Measurements from ENCODE around the gene GLIPR2.
"Not testable (repeated sequence)": the region's sequence is repeated elsewhere in the genome, so short reads cannot be mapped to it uniquely, and the experiment has no call there.

Gene GLIPR2

GRCh38 chr9:36123515-36123914 lies 13.0 kb upstream of the GLIPR2 start:
- no peak for DNase-seq (ENCODE audit: low read depth)

- no peak for DNase-seq (ENCODE audit: low read depth)
Measured at GRCh38 chr9:36125062-36125855, 11.3 kb upstream of the GLIPR2 start.

- DNase-seq (ENCODE audit: low read depth): no peak
Measured at GRCh38 chr9:36126016-36126730, 10.4 kb upstream of the GLIPR2 start.

- DNase-seq (ENCODE audit: low read depth): no peak
Measured at GRCh38 chr9:36127652-36128244, 8.8 kb upstream of the GLIPR2 start.

GRCh38 chr9:36128349-36128748 lies 8.2 kb upstream of the GLIPR2 start:
- DNase-seq (ENCODE audit: low read depth): no peak

- no peak for DNase-seq (ENCODE audit: low read depth)
Measured at GRCh38 chr9:36129139-36129538, 7.4 kb upstream of the GLIPR2 start.

- not testable (repeated sequence) for DNase-seq (ENCODE audit: low read depth)
Measured at GRCh38 chr9:36131666-36132065, 4.9 kb upstream of the GLIPR2 start.

- DNase-seq (ENCODE audit: low read depth): no peak
Measured at GRCh38 chr9:36132086-36132485, 4.4 kb upstream of the GLIPR2 start.

- no peak for DNase-seq (ENCODE audit: low read depth)
Measured at GRCh38 chr9:36134761-36135505, 1.6 kb upstream of the GLIPR2 start.

- no peak for DNase-seq (ENCODE audit: low read depth)
Measured at GRCh38 chr9:36135741-36136271, 727 bp upstream of the GLIPR2 start.

GRCh38 chr9:36136894-36137391 lies 410 bp downstream of the GLIPR2 start:
- DNase-seq (ENCODE audit: low read depth): no peak

GRCh38 chr9:36137392-36138004 lies 965 bp downstream of the GLIPR2 start:
- no peak for DNase-seq (ENCODE audit: low read depth)

- no peak for DNase-seq (ENCODE audit: low read depth)
Measured at GRCh38 chr9:36138496-36138895, 2.0 kb downstream of the GLIPR2 start.

- no peak for DNase-seq (ENCODE audit: low read depth)
Measured at GRCh38 chr9:36138901-36139300, 2.4 kb downstream of the GLIPR2 start.

- DNase-seq (ENCODE audit: low read depth): no peak
Measured at GRCh38 chr9:36140086-36141084, 3.9 kb downstream of the GLIPR2 start.

GRCh38 chr9:36141288-36141687 lies 4.8 kb downstream of the GLIPR2 start:
- DNase-seq (ENCODE audit: low read depth): no peak

GRCh38 chr9:36141761-36142160 lies 5.2 kb downstream of the GLIPR2 start:
- no peak for DNase-seq (ENCODE audit: low read depth)

GRCh38 chr9:36142510-36143244 lies 6.1 kb downstream of the GLIPR2 start:
- DNase-seq (ENCODE audit: low read depth): no peak

GRCh38 chr9:36143245-36143641 lies 6.7 kb downstream of the GLIPR2 start:
- no peak for DNase-seq (ENCODE audit: low read depth)

Measured in stimulated activated CD8-positive, alpha-beta memory T cell treated with anti-CD3 and anti-CD28 coated beads, Interleukin-4, amount 100 ng/mL, for 24 hours (primary cell).